Astrocyte (in vitro differentiated cells and primary cell): Measurements from ENCODE around the gene PCDHGA1.
"Not testable (repeated sequence)": the region's sequence is repeated elsewhere in the genome, so short reads cannot be mapped to it uniquely, and the experiment has no call there.

Experiments used
- EZH2 ChIP-seq: IDR thresholded peaks from 2 replicates; pipeline ENCODE4 v1.6.1; 2012; ENCODE audit warnings: mild to moderate bottlenecking, low read length, inconsistent platforms; ENCODE audit not compliant: insufficient read depth
- TF ChIP-seq, protein P1 (sequence below): IDR thresholded peaks from 2 replicates; pipeline ENCODE4 v1.5.1; 2011; ENCODE audit warnings: low read depth, mild to moderate bottlenecking, inconsistent platforms, low read length, moderate library complexity; ENCODE audit not compliant: insufficient read depth

DNA sequence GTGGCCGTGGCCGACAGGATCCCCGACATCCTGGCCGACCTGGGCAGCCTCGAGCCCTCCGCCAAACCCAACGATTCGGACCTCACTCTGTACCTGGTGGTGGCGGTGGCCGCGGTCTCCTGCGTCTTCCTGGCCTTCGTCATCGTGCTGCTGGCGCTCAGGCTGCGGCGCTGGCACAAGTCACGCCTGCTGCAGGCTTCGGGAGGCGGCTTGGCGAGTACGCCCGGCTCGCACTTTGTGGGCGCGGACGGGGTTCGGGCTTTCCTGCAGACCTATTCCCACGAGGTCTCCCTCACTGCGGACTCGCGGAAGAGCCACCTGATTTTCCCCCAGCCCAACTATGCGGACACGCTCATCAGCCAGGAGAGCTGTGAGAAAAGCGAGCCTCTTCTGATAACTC lies 15.7 kb downstream of the PCDHGA1 start:
- TF ChIP-seq, protein P1, sequence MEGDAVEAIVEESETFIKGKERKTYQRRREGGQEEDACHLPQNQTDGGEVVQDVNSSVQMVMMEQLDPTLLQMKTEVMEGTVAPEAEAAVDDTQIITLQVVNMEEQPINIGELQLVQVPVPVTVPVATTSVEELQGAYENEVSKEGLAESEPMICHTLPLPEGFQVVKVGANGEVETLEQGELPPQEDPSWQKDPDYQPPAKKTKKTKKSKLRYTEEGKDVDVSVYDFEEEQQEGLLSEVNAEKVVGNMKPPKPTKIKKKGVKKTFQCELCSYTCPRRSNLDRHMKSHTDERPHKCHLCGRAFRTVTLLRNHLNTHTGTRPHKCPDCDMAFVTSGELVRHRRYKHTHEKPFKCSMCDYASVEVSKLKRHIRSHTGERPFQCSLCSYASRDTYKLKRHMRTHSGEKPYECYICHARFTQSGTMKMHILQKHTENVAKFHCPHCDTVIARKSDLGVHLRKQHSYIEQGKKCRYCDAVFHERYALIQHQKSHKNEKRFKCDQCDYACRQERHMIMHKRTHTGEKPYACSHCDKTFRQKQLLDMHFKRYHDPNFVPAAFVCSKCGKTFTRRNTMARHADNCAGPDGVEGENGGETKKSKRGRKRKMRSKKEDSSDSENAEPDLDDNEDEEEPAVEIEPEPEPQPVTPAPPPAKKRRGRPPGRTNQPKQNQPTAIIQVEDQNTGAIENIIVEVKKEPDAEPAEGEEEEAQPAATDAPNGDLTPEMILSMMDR, result not testable (repeated sequence)
- not testable (repeated sequence) for TF ChIP-seq EZH2
